Stimulated activated CD8-positive, alpha-beta memory T cell treated with anti-CD3 and anti-CD28 coated beads, Interleukin-4, amount 100 ng/mL, for 1 hour (primary cell): ENCODE data around the gene FAHD1.

Source experiments
- DNase-seq, 2 donors: peaks; one replicate each; pipeline ENCODE4 v3.0.0-alpha.2; 2020; ENCODE audit warnings: low read depth in 2 of 2, low spot score in 1 of 2

Gene FAHD1

DNA sequence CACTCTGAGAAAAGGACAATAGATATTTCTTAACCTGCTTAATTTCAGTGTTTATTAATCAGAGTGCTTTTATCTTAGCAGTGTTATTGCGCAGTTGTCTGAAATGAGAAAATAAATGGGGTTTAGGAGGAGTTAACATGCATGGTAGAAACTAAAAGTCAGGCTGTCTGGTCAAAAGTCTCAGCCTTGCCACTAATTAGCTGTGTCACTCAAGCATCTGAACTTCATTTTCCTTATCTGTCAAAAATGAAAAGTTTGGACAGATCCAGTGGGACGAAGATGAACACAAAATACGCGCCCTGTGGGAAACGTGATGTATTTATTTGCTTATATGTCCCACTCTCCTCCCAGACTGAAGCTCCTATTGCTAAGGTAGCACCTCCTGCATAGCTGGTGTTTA lies 51.2 kb downstream of the FAHD1 start:
- no peak for DNase-seq
